GM23248 (cell line): Measurements from ENCODE around the gene QKI. TPM values are rescaled to one million over a fixed set of nuclear protein-coding genes. Genes with fewer than 3 reads are reported as not detected.
"Not testable (repeated sequence)": the region's sequence is repeated elsewhere in the genome, so short reads cannot be mapped to it uniquely, and the experiment has no call there.

Source experiments
- DNase-seq: peaks from one replicate; pipeline ENCODE4 v3.0.0-alpha.2; 2015
- H2AFZ ChIP-seq: fragments of 200-600 bp; sonication (generic); 2 replicates; pipeline ENCODE4 v1.6.1; 2016; ENCODE audit warnings: antibody characterized with exemption
- H3F3A ChIP-seq: fragments of 200-600 bp; sonication (generic); 2 replicates; pipeline ENCODE4 v1.6.1; 2016; ENCODE audit warnings: mild to moderate bottlenecking, antibody characterized with exemption, mixed run types; ENCODE audit not compliant: insufficient read depth
- H3K27ac ChIP-seq: fragments of 200-600 bp; sonication (generic); 2 replicates; pipeline ENCODE4 v1.5.1; 2016; ENCODE audit warnings: mild to moderate bottlenecking
- H3K27me3 ChIP-seq: fragments of 200-600 bp; sonication (generic); replicated peaks from 2 replicates; pipeline ENCODE4 v1.6.1; 2016; ENCODE audit warnings: mild to moderate bottlenecking; ENCODE audit not compliant: insufficient read depth
- H3K36me3 ChIP-seq: fragments of 200-600 bp; sonication (generic); 2 replicates; pipeline ENCODE4 v1.6.1; 2016; ENCODE audit warnings: low read depth, mild to moderate bottlenecking
- H3K4me1 ChIP-seq: fragments of 200-600 bp; sonication (generic); 2 replicates; pipeline ENCODE4 v1.6.1; 2016; ENCODE audit warnings: mild to moderate bottlenecking; ENCODE audit not compliant: insufficient read depth
- H3K4me2 ChIP-seq: fragments of 200-600 bp; sonication (generic); one replicate; pipeline ENCODE4 v1.6.1; 2016; ENCODE audit warnings: mild to moderate bottlenecking; ENCODE audit not compliant: unreplicated experiment
- H3K4me3 ChIP-seq: fragments of 200-600 bp; sonication (generic); 2 replicates; pipeline ENCODE4 v1.5.1; 2016; ENCODE audit warnings: mild to moderate bottlenecking
- H3K79me2 ChIP-seq: fragments of 200-600 bp; sonication (generic); 2 replicates; pipeline ENCODE4 v1.6.1; 2016; ENCODE audit warnings: mild to moderate bottlenecking; ENCODE audit not compliant: insufficient read depth
- H3K9ac ChIP-seq: fragments of 200-600 bp; sonication (generic); 2 replicates; pipeline ENCODE4 v1.6.1; 2016; ENCODE audit warnings: mild to moderate bottlenecking
- H3K9me2 ChIP-seq: fragments of 200-600 bp; sonication (generic); 2 replicates; pipeline ENCODE4 v1.6.1; 2016; ENCODE audit warnings: mixed run types, mild to moderate bottlenecking, moderate library complexity; ENCODE audit not compliant: insufficient read depth
- H3K9me3 ChIP-seq: fragments of 200-600 bp; sonication (generic); one replicate; pipeline ENCODE4 v1.6.1; 2017; ENCODE audit warnings: low read depth
- H4K20me1 ChIP-seq: fragments of 200-600 bp; sonication (generic); 2 replicates; pipeline ENCODE4 v1.6.0; 2016; ENCODE audit not compliant: insufficient read depth
- EZH2 ChIP-seq: fragments of 200-600 bp; sonication (generic); IDR thresholded peaks from 2 replicates; pipeline ENCODE4 v1.6.1; 2018; ENCODE audit warnings: antibody characterized with exemption, mild to moderate bottlenecking; ENCODE audit not compliant: insufficient read depth, poor library complexity, severe bottlenecking
- EZH2phosphoT487 ChIP-seq: fragments of 200-600 bp; sonication (generic); IDR thresholded peaks from 2 replicates; pipeline ENCODE4 v1.6.1; 2018; ENCODE audit warnings: antibody characterized with exemption, moderate library complexity, mild to moderate bottlenecking, low read depth; ENCODE audit not compliant: insufficient read depth
- WGBS, 2 experiments: methylation state at CpG; one replicate each; pipeline ENCODE4 v1.1.6; 2015 to 2017; ENCODE audit warnings: low lambda C conversion rate in 2 of 2, low coverage in 1 of 2; ENCODE audit errors: missing lambda C conversion rate in 2 of 2; 5-methylcytosine and 5-hydroxymethylcytosine counted together
- in situ Hi-C: fragments of 300-500 bp; cut with MboI; formaldehyde crosslinking; loops from 2 replicates; pipeline ENCODE4 v1.15.0; 2020
- polyA plus RNA-seq: library from polyadenylated mRNA; unstranded; fragments of >200 nt; fragmentation: Nextera tagmentation; extraction: Ambion mirVana; gene quantifications from 2 replicates; pipeline ENCODE4 v1.2.1, GENCODE V29; 2016
- total RNA-seq: library from RNA; depleted of rRNA; stranded (reverse); fragments of >200 nt; shearing (Covaris generic); gene quantifications from 2 replicates; pipeline ENCODE4 v1.2.3, GENCODE V29; 2014

Gene QKI
- total and polyA plus RNA-seq, 2 experiments from 2014 or later = 13.6 to 145 TPM

DNA sequence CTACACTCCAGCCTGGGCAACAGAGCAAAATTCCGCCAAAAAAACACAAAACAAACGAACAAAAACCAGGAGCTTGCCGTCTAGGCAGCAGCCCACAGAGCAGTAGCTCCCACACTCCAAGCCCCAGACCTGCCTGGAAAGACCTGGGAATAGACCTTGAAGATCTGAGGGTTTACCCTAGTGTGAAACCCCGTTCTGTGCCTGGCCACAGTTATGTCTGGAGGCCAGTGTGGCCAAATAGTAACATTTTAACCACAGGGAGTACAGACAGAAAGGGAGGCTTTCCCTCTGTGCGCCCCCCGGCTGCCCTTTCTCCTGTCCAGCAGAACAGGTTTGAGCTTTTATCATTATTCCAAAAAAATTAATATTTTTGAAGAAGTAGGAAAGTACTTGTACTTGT is 172.4 kb downstream of the QKI start:
- H3K79me2 ChIP-seq = no peaks in the 10 kb centered on the region
- H3K27ac ChIP-seq = no peak overlapping the region
- peaks cover 36% of the 10 kb centered on the region for H3F3A ChIP-seq
- no peaks in the 10 kb centered on the region for H3K27me3 ChIP-seq
- no peaks in the 10 kb centered on the region for H3K36me3 ChIP-seq
- WGBS, 2 experiments = 83 to 90% methylated on average over 6 of the region's 6 CpGs
- H3K9ac ChIP-seq = no peak overlapping the region
- no peak for DNase-seq
- no peaks in the 10 kb centered on the region for H3K9me2 ChIP-seq
- no peaks in the 10 kb centered on the region for H4K20me1 ChIP-seq
- in situ Hi-C loops = no loop called here
- no peak overlapping the region for H3K4me3 ChIP-seq
- TF ChIP-seq EZH2 (no peak), EZH2phosphoT487 (no peak)
- no peak overlapping the region for H3K4me2 ChIP-seq
- no peak overlapping the region for H2AFZ ChIP-seq
- H3K9me3 ChIP-seq = no peaks in the 10 kb centered on the region
- peaks cover 16% of the 10 kb centered on the region for H3K4me1 ChIP-seq

DNA sequence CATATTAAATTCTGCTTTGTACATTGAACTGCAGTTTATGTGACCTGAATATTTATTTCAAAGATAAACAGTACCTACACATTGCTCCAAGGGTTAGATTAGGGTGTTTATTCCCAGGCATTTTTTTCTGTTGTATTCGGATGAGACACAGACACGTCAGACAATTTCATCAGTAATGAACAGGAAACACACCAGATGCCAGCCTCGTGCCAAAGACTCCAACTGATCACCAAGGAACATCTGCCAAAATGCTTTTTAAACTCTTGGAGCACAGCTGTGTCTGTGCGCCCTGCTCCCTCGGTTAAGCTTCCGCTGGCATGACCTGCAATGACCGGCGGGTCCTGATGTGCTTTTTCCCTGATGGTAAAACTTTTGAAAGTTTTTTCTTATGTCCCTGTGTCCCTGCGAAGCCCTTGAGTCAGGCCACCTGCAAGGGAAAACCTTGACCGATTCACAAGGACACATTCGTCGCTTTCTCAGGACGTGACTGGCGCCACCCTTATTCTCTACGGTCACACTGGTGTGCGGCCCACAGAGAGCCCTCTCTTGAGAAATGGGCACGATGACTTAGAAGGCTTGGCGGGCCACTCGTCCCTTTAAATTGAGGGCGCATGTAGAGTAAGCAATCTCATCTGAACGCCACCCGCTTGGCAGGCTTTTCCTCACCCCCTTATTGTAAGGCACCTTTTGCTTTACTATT is 173.9 kb downstream of the QKI start:
- no peak overlapping the region for H2AFZ ChIP-seq
- H3F3A ChIP-seq = peaks cover 36% of the 10 kb centered on the region
- peaks cover 16% of the 10 kb centered on the region for H3K4me1 ChIP-seq
- no peaks in the 10 kb centered on the region for H3K9me3 ChIP-seq
- in situ Hi-C loops = no loop called here
- no peaks in the 10 kb centered on the region for H3K27me3 ChIP-seq
- no peaks in the 10 kb centered on the region for H3K9me2 ChIP-seq
- peak overlapping the region; percentile 62 for H3K27ac ChIP-seq
- no peaks in the 10 kb centered on the region for H3K79me2 ChIP-seq
- DNase-seq = peak; percentile 75
- peak overlapping the region; percentile 29 for H3K4me2 ChIP-seq
- whole genome bisulfite sequencing, 2 experiments = 87 to 88% methylated on average over 22 of the region's 22 CpGs
- H4K20me1 ChIP-seq = no peaks in the 10 kb centered on the region
- TF ChIP-seq EZH2 (no peak), EZH2phosphoT487 (no peak)
- no peak overlapping the region for H3K4me3 ChIP-seq
- no peak overlapping the region for H3K9ac ChIP-seq
- H3K36me3 ChIP-seq = no peaks in the 10 kb centered on the region

DNA sequence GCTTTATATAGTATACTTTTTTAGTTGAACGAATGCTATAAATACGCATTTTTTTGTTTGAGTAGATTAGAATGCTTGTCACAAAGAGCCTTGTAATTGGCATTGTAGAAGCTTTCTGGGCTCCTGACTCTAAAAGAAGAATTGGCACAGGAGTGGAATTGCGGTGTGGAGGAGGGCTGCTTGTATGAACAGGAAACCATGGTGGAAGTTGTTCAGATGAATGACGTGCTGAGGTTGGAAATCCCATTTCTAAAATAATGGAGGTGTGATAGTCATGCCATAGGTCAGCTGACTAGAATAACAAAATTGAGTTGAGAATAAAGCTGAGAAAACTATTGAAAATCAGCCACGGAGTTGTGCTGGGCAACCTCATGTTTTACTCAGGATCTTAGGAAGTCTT is 174.9 kb downstream of the QKI start:
- H3K4me3 ChIP-seq = no peak overlapping the region
- H3K4me1 ChIP-seq = peaks cover 16% of the 10 kb centered on the region
- no peaks in the 10 kb centered on the region for H3K9me3 ChIP-seq
- no peak overlapping the region for H3K27ac ChIP-seq
- peaks cover 31% of the 10 kb centered on the region for H3F3A ChIP-seq
- 83 to 93% methylated on average over 5 of the region's 5 CpGs for whole genome bisulfite sequencing, 2 experiments
- no peaks in the 10 kb centered on the region for H3K79me2 ChIP-seq
- no peak overlapping the region for H2AFZ ChIP-seq
- no peaks in the 10 kb centered on the region for H4K20me1 ChIP-seq
- H3K4me2 ChIP-seq = no peak overlapping the region
- H3K9me2 ChIP-seq = no peaks in the 10 kb centered on the region
- no peak overlapping the region for H3K9ac ChIP-seq
- no peaks in the 10 kb centered on the region for H3K36me3 ChIP-seq
- in situ Hi-C loops = no loop called here
- DNase-seq = no peak
- H3K27me3 ChIP-seq = no peaks in the 10 kb centered on the region
- TF ChIP-seq EZH2 (no peak), EZH2phosphoT487 (no peak)

DNA sequence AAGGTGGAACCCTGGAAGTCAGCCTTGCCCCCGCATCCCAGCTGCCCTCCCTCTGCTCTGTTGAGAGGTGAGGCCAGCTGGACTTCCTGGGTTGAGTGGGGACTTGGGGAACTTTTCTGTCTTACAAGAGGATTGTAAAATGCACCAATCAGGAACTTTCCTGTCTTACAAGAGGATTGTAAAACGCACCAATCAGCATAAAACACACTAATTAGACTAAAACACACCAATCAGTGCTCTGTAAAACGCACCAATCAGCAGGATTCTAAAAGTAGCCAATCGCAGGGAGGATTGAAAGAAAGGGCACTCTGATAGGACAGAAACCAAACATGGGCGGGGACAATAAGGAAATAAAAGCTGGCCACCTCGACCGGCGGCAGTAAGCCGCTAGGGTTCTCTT is 175.6 kb downstream of the QKI start:
- H3K27ac ChIP-seq, H3K9me2 ChIP-seq, H3K9ac ChIP-seq, H4K20me1 ChIP-seq, in situ Hi-C loops, DNase-seq, H3K79me2 ChIP-seq, H2AFZ ChIP-seq, H3K9me3 ChIP-seq, H3K27me3 ChIP-seq, H3K4me3 ChIP-seq, H3K4me2 ChIP-seq, H3K36me3 ChIP-seq: not testable (repeated sequence)
- 95 to 97% methylated on average over 9 of the region's 9 CpGs for WGBS, 2 experiments
- H3K4me1 ChIP-seq = peaks cover 16% of the 10 kb centered on the region
- H3F3A ChIP-seq = peaks cover 24% of the 10 kb centered on the region

DNA sequence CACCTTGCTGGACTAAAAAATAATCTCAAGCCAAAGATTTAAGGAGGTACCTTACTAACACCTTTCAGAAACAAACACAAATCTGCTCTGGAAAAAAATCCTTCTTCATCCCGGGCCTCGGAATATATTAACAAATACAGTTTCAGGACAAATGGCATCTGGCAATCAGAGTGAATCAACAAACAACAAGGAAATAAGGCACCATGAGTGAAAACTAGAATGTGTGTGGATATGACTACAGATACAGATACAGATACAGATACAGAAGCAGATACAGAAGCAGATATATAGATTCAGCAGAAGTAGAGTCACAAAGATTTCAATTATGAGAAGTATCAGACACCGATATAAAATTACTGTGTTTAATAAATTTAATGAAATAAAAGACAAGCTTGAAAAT is 178.4 kb downstream of the QKI start:
- Histone ChIP-seq H4K20me1 (no peaks in the 10 kb centered on the region), H3K4me1 (peaks cover 3% of the 10 kb centered on the region), H3K4me3 (no peak overlapping the region), H3K9me3 (no peaks in the 10 kb centered on the region), H3K27me3 (no peaks in the 10 kb centered on the region), H3K9me2 (no peaks in the 10 kb centered on the region), H3F3A (0 out of 2 replicates have a peak, but pooled peaks cover 3% of the 10 kb centered on the region), H3K79me2 (no peaks in the 10 kb centered on the region), H3K9ac (no peak overlapping the region), H3K27ac (no peak overlapping the region), H2AFZ (no peak overlapping the region), H3K4me2 (no peak overlapping the region), H3K36me3 (no peaks in the 10 kb centered on the region)
- no peak for TF ChIP-seq EZH2
- no peak for TF ChIP-seq EZH2phosphoT487
- DNase-seq = no peak
- in situ Hi-C loops = no loop called here
- 87 to 93% methylated on average over 3 of the region's 3 CpGs for WGBS, 2 experiments
